Heart left ventricle (tissue), 16 donors: Measurements from ENCODE around the gene JUND. TPM values are rescaled to one million over a fixed set of nuclear protein-coding genes. Genes with fewer than 3 reads are reported as not detected.

ENCODE experiments used
- ATAC-seq, 4 donors: fragments of 200-7000 bp; cut with Tn5 transposase; one replicate each; pipeline ENCODE4 v1.9.1; 2020 to 2022; ENCODE audit warnings: moderate library complexity in 4 of 4, mild to moderate bottlenecking in 3 of 4, moderate number of reproducible peaks in 1 of 4
- DNase-seq, 5 donors: peaks; one replicate each; pipeline ENCODE4 v3.0.0-alpha.2; 2020
- H3K27ac ChIP-seq, 12 donors: fragments of 200-600 bp; sonication (generic) in 4 of 12; one replicate each; pipeline versions ENCODE4 v1.5.0 to v1.8.0; 2016 to 2022; ENCODE audit warnings: mild to moderate bottlenecking in 2 of 12
- H3K27me3 ChIP-seq, 9 donors: fragments of 200-600 bp; sonication (generic) in 2 of 9; one replicate each; pipeline versions ENCODE4 v1.5.1 to v1.8.0; 2016 to 2022; ENCODE audit warnings: mild to moderate bottlenecking in 3 of 9
- H3K36me3 ChIP-seq, 9 donors: fragments of 200-600 bp; sonication (generic) in 2 of 9; one replicate each; pipeline versions ENCODE4 v1.5.0 to v1.8.0; 2018 to 2022; ENCODE audit warnings: mild to moderate bottlenecking in 2 of 9
- H3K4me1 ChIP-seq, 12 donors: fragments of 200-600 bp; sonication (generic) in 4 of 12; one replicate each; pipeline versions ENCODE4 v1.5.0 to v1.8.0; 2016 to 2022; ENCODE audit warnings: mild to moderate bottlenecking in 3 of 12
- H3K4me3 ChIP-seq, 12 donors: fragments of 200-600 bp; sonication (generic) in 4 of 12; one replicate each; pipeline versions ENCODE4 v1.5.0 to v1.8.0; 2017 to 2022; ENCODE audit warnings: mild to moderate bottlenecking in 9 of 12, moderate library complexity in 4 of 12
- H3K9me3 ChIP-seq, 12 donors: fragments of 200-600 bp; sonication (generic) in 4 of 12; one replicate each; pipeline versions ENCODE4 v1.5.0 to v1.8.0; 2016 to 2022; ENCODE audit warnings: mild to moderate bottlenecking in 1 of 12
- POLR2A ChIP-seq, 2 donors: fragments of 450-650 bp; IDR thresholded peaks; one replicate each; pipeline ENCODE4 v1.6.1; 2017; ENCODE audit warnings: antibody characterized with exemption in 2 of 2, mild to moderate bottlenecking in 2 of 2, moderate library complexity in 2 of 2
- WGBS, 4 donors: extraction: QIAGEN DNeasy Blood & Tissue Kit in 2 of 4; methylation state at CpG; one replicate each; pipeline versions ENCODE4 v1.1.5 to v1.1.7; 2013 to 2018; 5-methylcytosine and 5-hydroxymethylcytosine counted together
- intact Hi-C, 10 donors: fragments of 100-400 bp; cut with DNase I; formaldehyde crosslinking; loops; one replicate each; pipeline versions ENCODE4 v1.11.1 to v1.14.2; 2022
- polyA plus RNA-seq, 2 donors: library from polyadenylated mRNA; stranded (reverse); fragments of 200-250 nt; gene quantifications; one replicate each; pipeline ENCODE4 v1.2.3, GENCODE V29; 2013
- total RNA-seq, 9 donors: library from RNA; depleted of rRNA in 2 of 9; stranded (reverse); fragments of >200 nt in 2 of 9; fragmentation: NEBNext Ultra II Directional in 3 of 9; extraction: Animal tissue kit (Norgen Biotek cat#: 25700) in 3 of 9; gene quantifications; one replicate each; pipeline versions ENCODE4 v1.1.0 to v1.2.4, GENCODE V29; 2016 to 2023
- TF ChIP-seq, protein P1 (sequence below), 12 donors: fragments of 200-600 bp; sonication (generic) in 4 of 12; IDR thresholded peaks; one replicate each; pipeline versions ENCODE4 v1.5.0 to v1.8.0; 2018 to 2022; ENCODE audit warnings: antibody characterized with exemption in 12 of 12, mild to moderate bottlenecking in 5 of 12
- donor health status: ischemic (EF 13 %, LVEDD 7.1; RV severe dilation, severe dysfunction).
- donor health status: healthy with polysubstance abuse.
- donor health status: DM: no; HTN: yes; CAD: no.
- donor health status: DM: no; HTN: no; CAD: no.
- donor health status: ischemic (EF 25% LVEDD 6.9; RV normal size, moderate dysfunction).
- donor health status: ischemic (EF 25% LVEDD 5.7; RV mildly dilated, moderate dysfunction).
- donor health status: healthy.
- donor health status: DM: yes; HTN: yes; CAD: no.
- donor health status: ischemic (EF 35%, LVEDD 5.7; RV mildly dilated, moderate dysfunction).
- donor health status: nonischemic (EF 11% LVEDD 7.7; RV severe dilation, severe dysfunction).
- donor health status: DM: yes; HTN: yes; CAD: no.
- donor health status: PGD.
- donor health status: ischemic (EF 29% LVEDD 5.4; RV normal size, mild dysfunction).
- donor health status: nonischemic (EF 23%, LVEDD 6.1; RV moderate dilation, normal function).

JUND gene
- total and polyA plus RNA-seq, 11 donors, result 80.2 to 352 (median 137) TPM

DNA sequence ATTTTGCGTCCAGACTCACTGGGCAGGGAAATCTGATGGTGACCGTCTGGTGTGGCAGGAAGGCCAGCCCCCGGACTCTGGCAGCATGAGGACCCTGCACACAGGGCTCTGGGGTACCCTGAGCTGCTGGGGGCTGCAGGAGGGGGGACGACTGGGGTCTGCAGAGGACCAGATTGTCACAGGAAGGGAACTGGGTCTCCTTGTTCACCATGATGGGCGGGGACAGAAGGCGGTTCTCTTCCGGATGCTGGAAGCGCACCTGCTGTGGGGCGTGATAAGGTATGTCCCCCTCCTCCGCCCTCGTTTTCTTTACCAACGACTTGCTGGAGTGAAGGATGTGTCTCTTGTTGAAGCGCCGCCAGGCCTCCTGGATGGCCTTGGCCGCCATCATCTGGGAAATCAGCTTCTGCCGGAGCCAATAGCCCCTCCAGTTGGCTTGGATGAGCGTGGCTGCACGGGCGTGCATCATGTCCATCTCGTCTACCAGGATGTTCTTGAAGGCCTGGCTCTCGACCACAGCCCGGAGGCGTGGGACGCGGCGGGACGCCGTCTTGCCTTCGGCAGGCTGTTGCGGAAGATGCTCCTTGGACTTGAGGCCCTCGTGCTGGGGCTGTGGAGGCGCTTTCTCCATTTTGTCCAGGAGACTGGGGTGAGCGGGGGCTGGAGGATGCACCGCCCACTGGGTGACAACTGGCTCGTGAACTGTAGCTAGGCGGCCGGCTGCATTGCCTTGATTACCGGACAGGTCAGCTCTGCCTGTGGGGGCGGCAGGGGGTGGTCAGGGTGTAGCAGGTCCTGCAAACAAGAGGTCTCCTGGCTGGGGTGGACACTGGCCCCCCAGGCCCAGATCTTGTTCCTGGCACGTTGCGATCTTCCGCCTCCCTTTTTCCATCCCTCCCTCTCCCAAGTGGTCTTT lies 14.4 kb downstream of the JUND start:
- no peaks in the 10 kb centered on the region for H3K9me3 ChIP-seq
- no peaks in the 10 kb centered on the region for H3K4me1 ChIP-seq
- ATAC-seq, result peak in 1 of 4 donors; percentile 16
- no peak for DNase-seq
- no peaks in the 10 kb centered on the region for H3K27me3 ChIP-seq
- H3K4me3 ChIP-seq, result no peak overlapping the region
- 91 to 95% (median 94%) methylated on average over 17 to 42 of the region's 42 CpGs for WGBS, 4 donors
- intact Hi-C loops, result no loop called here
- no peak for TF ChIP-seq POLR2A (IDR thresholded peaks at IDR 0.05)
- TF ChIP-seq, protein P1, sequence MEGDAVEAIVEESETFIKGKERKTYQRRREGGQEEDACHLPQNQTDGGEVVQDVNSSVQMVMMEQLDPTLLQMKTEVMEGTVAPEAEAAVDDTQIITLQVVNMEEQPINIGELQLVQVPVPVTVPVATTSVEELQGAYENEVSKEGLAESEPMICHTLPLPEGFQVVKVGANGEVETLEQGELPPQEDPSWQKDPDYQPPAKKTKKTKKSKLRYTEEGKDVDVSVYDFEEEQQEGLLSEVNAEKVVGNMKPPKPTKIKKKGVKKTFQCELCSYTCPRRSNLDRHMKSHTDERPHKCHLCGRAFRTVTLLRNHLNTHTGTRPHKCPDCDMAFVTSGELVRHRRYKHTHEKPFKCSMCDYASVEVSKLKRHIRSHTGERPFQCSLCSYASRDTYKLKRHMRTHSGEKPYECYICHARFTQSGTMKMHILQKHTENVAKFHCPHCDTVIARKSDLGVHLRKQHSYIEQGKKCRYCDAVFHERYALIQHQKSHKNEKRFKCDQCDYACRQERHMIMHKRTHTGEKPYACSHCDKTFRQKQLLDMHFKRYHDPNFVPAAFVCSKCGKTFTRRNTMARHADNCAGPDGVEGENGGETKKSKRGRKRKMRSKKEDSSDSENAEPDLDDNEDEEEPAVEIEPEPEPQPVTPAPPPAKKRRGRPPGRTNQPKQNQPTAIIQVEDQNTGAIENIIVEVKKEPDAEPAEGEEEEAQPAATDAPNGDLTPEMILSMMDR (IDR thresholded peaks at IDR 0.05), result no peak
- no peak overlapping the region for H3K27ac ChIP-seq
- H3K36me3 ChIP-seq, result peaks cover 0 to 58% (median 33%) of the 10 kb centered on the region in 9 donors

DNA sequence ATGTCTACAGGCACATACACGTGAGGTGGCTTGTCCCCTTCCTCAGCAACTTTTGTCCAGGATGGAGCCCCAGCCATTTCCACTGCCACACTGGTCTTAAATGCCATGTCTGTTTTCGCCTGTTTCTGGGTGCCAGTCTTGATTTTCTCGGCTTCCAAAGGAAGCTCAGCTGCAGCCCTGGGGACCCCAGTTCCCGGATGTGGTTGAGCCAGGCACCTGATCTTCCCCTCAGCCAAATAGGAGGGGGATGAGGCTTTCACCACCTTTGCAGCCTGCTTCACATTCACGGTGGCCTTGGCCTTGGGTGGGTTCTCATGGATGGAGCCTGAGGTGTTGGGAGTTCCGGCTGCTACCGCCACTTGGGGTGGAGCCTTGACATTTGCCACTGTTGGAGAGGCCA lies 15.8 kb downstream of the JUND start:
- intact Hi-C loops, result no loop called here
- ATAC-seq, result no peak
- no peak for DNase-seq
- no peaks in the 10 kb centered on the region for H3K27me3 ChIP-seq
- peaks cover 0 to 58% (median 33%) of the 10 kb centered on the region in 9 donors for H3K36me3 ChIP-seq
- no peak overlapping the region for H3K27ac ChIP-seq
- no peaks in the 10 kb centered on the region for H3K9me3 ChIP-seq
- no peak overlapping the region for H3K4me3 ChIP-seq
- no peaks in the 10 kb centered on the region for H3K4me1 ChIP-seq
- TF ChIP-seq, protein P1 (IDR thresholded peaks at IDR 0.05), result no peak
- TF ChIP-seq POLR2A (IDR thresholded peaks at IDR 0.05), result no peak
- WGBS, 4 donors, result 92 to 94% (median 94%) methylated on average over 7 of the region's 7 CpGs

DNA sequence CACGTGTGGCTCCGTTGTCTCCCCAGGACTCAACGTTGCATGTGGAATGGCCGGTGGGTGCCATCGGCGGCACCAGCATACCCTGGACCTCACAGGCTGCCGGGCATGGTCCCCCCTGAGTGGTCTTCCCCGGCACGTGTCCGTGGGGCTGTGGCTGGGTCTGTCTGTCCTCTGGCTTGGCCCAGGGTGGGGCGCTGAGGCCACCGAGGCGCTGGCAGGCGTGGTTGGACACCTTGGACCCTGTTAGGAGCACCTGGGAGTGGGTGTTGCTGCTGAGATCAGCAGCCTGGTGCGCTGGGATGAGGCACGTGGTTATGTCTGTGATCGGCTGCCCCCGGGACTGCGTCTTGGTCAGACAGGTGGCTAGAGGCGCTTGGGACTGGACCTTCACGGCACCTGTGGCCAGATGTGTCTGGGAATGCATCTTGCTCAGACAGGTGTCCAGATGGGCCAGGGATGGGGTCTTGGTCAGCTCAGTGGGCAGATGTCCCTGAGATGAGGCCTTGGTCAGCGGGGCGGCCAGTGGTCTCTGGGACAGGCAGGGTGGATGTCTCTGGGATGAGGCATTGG lies 16.4 kb downstream of the JUND start:
- Histone ChIP-seq H3K27ac (no peak overlapping the region), H3K4me3 (no peak overlapping the region), H3K4me1 (no peaks in the 10 kb centered on the region), H3K27me3 (no peaks in the 10 kb centered on the region), H3K9me3 (no peaks in the 10 kb centered on the region), H3K36me3 (peaks cover 0 to 58% (median 33%) of the 10 kb centered on the region in 9 donors)
- intact Hi-C loops, result loop anchor here in 1 of 10 donors (5.0 kb wide), 1 partner anchor 137 kb away; no protein-coding TSS in a partner anchor
- TF ChIP-seq, protein P1 (IDR thresholded peaks at IDR 0.05), result no peak
- no peak for TF ChIP-seq POLR2A (IDR thresholded peaks at IDR 0.05)
- ATAC-seq (no peak), DNase-seq (no peak)
- 90 to 96% (median 95%) methylated on average over 11 to 23 of the region's 23 CpGs for WGBS, 4 donors
